NT2/D1 (cell line): ENCODE measurements around the gene CPE.

Source experiments
- SUZ12 ChIP-seq: IDR thresholded peaks from 2 replicates; pipeline ENCODE4 v1.6.1; 2011; ENCODE audit not compliant: insufficient read length, insufficient read depth; ENCODE audit errors: extremely low read depth
- YY1 ChIP-seq: IDR thresholded peaks from 2 replicates; pipeline ENCODE4 v1.6.1; 2011; ENCODE audit not compliant: insufficient read length, insufficient read depth
- ZNF274 ChIP-seq: IDR thresholded peaks from 2 replicates; pipeline ENCODE4 v1.6.1; 2011; ENCODE audit warnings: mild to moderate bottlenecking, low read depth, low read length

DNA sequence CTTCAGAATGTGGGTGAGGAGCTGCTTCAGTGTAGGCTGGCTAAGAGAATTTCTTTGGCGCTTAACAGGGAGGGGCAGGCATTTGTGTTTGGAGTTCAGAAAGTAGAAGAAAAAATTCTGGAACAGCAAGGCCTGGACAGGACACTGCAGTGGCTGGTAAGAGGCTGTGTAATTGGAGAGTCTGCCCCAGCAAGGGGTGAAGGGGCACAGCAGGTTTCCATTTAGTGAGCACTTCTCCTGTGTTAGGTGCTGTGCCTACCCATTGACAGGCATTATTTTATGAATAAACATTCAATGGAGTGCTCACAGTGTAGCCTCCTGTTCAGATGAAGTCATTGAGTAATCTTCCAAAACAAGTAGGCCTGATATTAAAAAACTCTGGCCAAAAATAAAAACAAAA lies 10.7 kb upstream of the CPE start:
- TF ChIP-seq ZNF274 (no peak), SUZ12 (no peak), YY1 (no peak)
